CD14-positive monocyte (primary cell): ENCODE data around the gene CACNA1G. TPM values are rescaled to one million over a fixed set of nuclear protein-coding genes. Genes with fewer than 3 reads are reported as not detected.

Experiments
- DNase-seq, 3 donors: peaks; one replicate each; pipeline ENCODE4 v3.0.0-alpha.2; 2011 to 2022
- H2AFZ ChIP-seq: 2 replicates; pipeline ENCODE4 v1.6.0; 2012; ENCODE audit warnings: mild to moderate bottlenecking, low read depth, low read length, inconsistent platforms; ENCODE audit not compliant: insufficient read depth, poor library complexity, severe bottlenecking
- H3K27ac ChIP-seq, 2 donors: 1 replicate in 1 of 2; 2 replicates in 1 of 2; pipeline ENCODE4 v1.5.1; 2012 to 2013; ENCODE audit warnings: low read length in 2 of 2, control low read depth in 1 of 2, inconsistent platforms in 1 of 2, low read depth in 1 of 2, mild to moderate bottlenecking in 1 of 2
- H3K27me3 ChIP-seq, 2 donors: one replicate each; pipeline versions ENCODE4 v1.6.0 to v1.6.1; 2011 to 2013; ENCODE audit warnings: low read length in 2 of 2; ENCODE audit not compliant: control insufficient read depth in 2 of 2, insufficient read depth in 2 of 2
- H3K36me3 ChIP-seq, 2 donors: replicated peaks in 1 of 2; 1 replicate in 1 of 2; 2 replicates in 1 of 2; pipeline versions ENCODE4 v1.5.1 to v1.6.1; 2012 to 2013; ENCODE audit warnings: low read length in 2 of 2, control low read depth in 1 of 2, inconsistent platforms in 1 of 2, mild to moderate bottlenecking in 1 of 2; ENCODE audit not compliant: insufficient read depth in 2 of 2, control insufficient read depth in 1 of 2
- H3K4me1 ChIP-seq, 2 donors: 1 replicate in 1 of 2; 2 replicates in 1 of 2; pipeline versions ENCODE4 v1.5.1 to v1.6.1; 2012 to 2013; ENCODE audit warnings: low read length in 2 of 2, control low read depth in 1 of 2, inconsistent platforms in 1 of 2, mild to moderate bottlenecking in 1 of 2, moderate library complexity in 1 of 2; ENCODE audit not compliant: insufficient read depth in 2 of 2, control insufficient read depth in 1 of 2
- H3K4me2 ChIP-seq: replicated peaks from 2 replicates; pipeline ENCODE3; 2012; ENCODE audit warnings: low read length, moderate library complexity, mild to moderate bottlenecking; ENCODE audit not compliant: poor library complexity, severe bottlenecking; ENCODE audit errors: extremely low read depth
- H3K4me3 ChIP-seq, 3 experiments: fragments of 200-600 bp in 1 of 3; sonication (generic) in 1 of 3; replicated peaks in 1 of 3; 1 replicate in 2 of 3; 2 replicates in 1 of 3; pipeline ENCODE4 v1.5.1; 2011 to 2013; ENCODE audit warnings: low read length in 3 of 3, mild to moderate bottlenecking in 3 of 3, control low read depth in 2 of 3, low read depth in 2 of 3, inconsistent platforms in 1 of 3, moderate library complexity in 1 of 3
- H3K79me2 ChIP-seq: 2 replicates; pipeline ENCODE4 v1.6.0; 2012; ENCODE audit warnings: mild to moderate bottlenecking, control low read depth, inconsistent platforms, low read length, moderate library complexity; ENCODE audit not compliant: insufficient read depth
- H3K9ac ChIP-seq: 2 replicates; pipeline ENCODE4 v1.6.0; 2017; ENCODE audit warnings: low read length, mild to moderate bottlenecking; ENCODE audit not compliant: insufficient read depth, poor library complexity, severe bottlenecking
- H3K9me3 ChIP-seq, 2 donors: replicated peaks in 1 of 2; 1 replicate in 1 of 2; 2 replicates in 1 of 2; pipeline versions ENCODE4 v1.5.1 to v1.6.1; 2012 to 2013; ENCODE audit warnings: low read length in 2 of 2, control low read depth in 1 of 2; ENCODE audit not compliant: control insufficient read depth in 1 of 2, insufficient read depth in 1 of 2
- H4K20me1 ChIP-seq: 2 replicates; pipeline ENCODE4 v1.6.0; 2012; ENCODE audit warnings: mild to moderate bottlenecking, low read length, control low read depth, moderate library complexity; ENCODE audit not compliant: insufficient read depth
- H3K27ac Mint-ChIP-seq, 7 donors: one replicate each; pipeline ENCODE4 v1.8.0; 2020; ENCODE audit warnings: mild to moderate bottlenecking in 7 of 7, mixed read lengths in 7 of 7, moderate library complexity in 6 of 7, inconsistent platforms in 2 of 7
- H3K27me3 Mint-ChIP-seq, 3 donors: one replicate each; pipeline ENCODE4 v1.8.0; 2021 to 2022; ENCODE audit warnings: low read depth in 3 of 3, mild to moderate bottlenecking in 3 of 3, mixed read lengths in 3 of 3, moderate library complexity in 3 of 3, inconsistent platforms in 1 of 3
- H3K36me3 Mint-ChIP-seq, 2 donors: one replicate each; pipeline ENCODE4 v1.8.0; 2020; ENCODE audit warnings: mixed read lengths in 2 of 2, inconsistent platforms in 1 of 2, mild to moderate bottlenecking in 1 of 2
- H3K4me1 Mint-ChIP-seq: one replicate; pipeline ENCODE4 v1.8.0; 2020; ENCODE audit warnings: mild to moderate bottlenecking, mixed read lengths
- H3K4me3 Mint-ChIP-seq, 2 donors: one replicate each; pipeline ENCODE4 v1.8.0; 2020; ENCODE audit warnings: mild to moderate bottlenecking in 2 of 2, mixed read lengths in 2 of 2, moderate library complexity in 1 of 2
- H3K9me3 Mint-ChIP-seq, 7 donors: one replicate each; pipeline ENCODE4 v1.8.0; 2020 to 2022; ENCODE audit warnings: mixed read lengths in 7 of 7, mild to moderate bottlenecking in 6 of 7, moderate library complexity in 6 of 7, inconsistent platforms in 2 of 7
- WGBS: methylation state at CpG from one replicate; pipeline ENCODE4 v1.1.5; 2013; ENCODE audit warnings: missing lambda C conversion rate; ENCODE audit not compliant: insufficient coverage; 5-methylcytosine and 5-hydroxymethylcytosine counted together
- intact Hi-C, 2 donors: fragments of 100-400 bp; cut with micrococcal nuclease; formaldehyde crosslinking; loops; one replicate each; pipeline versions ENCODE4 v1.15.0 to v1.15.1; 2023
- polyA plus RNA-seq, 3 donors: library from polyadenylated mRNA; depleted of rRNA in 1 of 3; unstranded in 2 of 3; stranded (reverse) in 1 of 3; fragments of 300-500 nt in 2 of 3; fragments of >200 nt in 1 of 3; fragmentation: Illumina TruSeq in 2 of 3; gene quantifications; 1 replicate in 2 of 3; 2 replicates in 1 of 3; pipeline ENCODE4 v1.2.3, GENCODE V29; 2012 to 2021
- TF ChIP-seq, protein P1 (sequence below): fragments of 200-600 bp; IDR thresholded peaks from one replicate; pipeline ENCODE4 v1.8.0; 2022; ENCODE audit warnings: antibody characterized with exemption, mild to moderate bottlenecking

The CACNA1G gene
- polyA plus RNA-seq, 3 donors = 0.03 TPM; not detected in 2

DNA sequence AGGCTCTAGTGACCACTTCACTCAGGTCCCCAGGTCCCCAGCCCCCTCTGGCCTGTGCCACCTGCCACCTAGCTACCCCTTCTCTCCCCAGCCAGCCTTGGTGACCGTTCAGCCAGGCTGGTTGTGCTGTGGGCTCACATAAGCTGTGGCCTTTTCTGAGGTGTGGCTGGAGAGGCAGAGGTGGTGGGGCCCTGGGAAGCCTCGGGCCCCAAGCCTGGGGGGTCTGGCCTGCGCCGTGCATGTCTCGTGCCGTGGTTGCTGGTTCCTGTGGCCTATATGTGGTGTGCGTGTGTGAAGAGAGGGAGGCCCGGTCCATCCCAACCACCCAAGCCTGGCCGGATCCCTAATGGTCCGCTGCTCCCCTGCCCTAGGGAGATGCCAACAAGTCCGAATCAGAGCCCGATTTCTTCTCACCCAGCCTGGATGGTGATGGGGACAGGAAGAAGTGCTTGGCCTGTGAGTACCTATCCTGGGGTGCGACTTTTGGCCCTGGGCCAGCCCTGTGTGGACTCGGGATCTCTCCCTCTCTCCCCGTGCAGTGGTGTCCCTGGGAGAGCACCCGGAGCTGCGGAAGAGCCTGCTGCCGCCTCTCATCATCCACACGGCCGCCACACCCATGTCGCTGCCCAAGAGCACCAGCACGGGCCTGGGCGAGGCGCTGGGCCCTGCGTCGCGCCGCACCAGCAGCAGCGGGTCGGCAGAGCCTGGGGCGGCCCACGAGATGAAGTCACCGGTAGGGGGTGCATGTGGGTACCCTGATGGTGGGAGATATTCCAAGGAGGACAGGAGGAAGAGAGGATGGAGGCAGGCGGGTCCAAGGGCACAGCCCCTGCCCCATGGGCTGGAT, 35.9 kb downstream of the CACNA1G start:
- Histone ChIP-seq H3K4me1 (peaks cover 11 to 14% of the 10 kb centered on the region in 2 donors), H3K27me3 (no peaks in the 10 kb centered on the region), H3K36me3 (no peaks in the 10 kb centered on the region), H3K9me3 (no peaks in the 10 kb centered on the region), H2AFZ (no peak overlapping the region), H3K4me2 (no peak overlapping the region), H3K79me2 (no peaks in the 10 kb centered on the region), H3K27ac (no peak overlapping the region), H3K4me3 (no peak overlapping the region), H4K20me1 (no peaks in the 10 kb centered on the region), H3K9ac (no peak overlapping the region)
- 84% methylated on average over 25 of the region's 34 CpGs for WGBS
- DNase-seq = no peak
- Mint-ChIP-seq H3K4me3 (no peak overlapping the region), H3K27me3 (peaks cover 6 to 12% (median 9%) of the 10 kb centered on the region in 3 donors), H3K4me1 (peaks cover 11% of the 10 kb centered on the region), H3K27ac (peak overlapping the region in 1 of 7 donors; percentile 37), H3K9me3 (no peaks in the 10 kb centered on the region), H3K36me3 (no peaks in the 10 kb centered on the region)
- intact Hi-C loops = no loop called here
- TF ChIP-seq, protein P1, sequence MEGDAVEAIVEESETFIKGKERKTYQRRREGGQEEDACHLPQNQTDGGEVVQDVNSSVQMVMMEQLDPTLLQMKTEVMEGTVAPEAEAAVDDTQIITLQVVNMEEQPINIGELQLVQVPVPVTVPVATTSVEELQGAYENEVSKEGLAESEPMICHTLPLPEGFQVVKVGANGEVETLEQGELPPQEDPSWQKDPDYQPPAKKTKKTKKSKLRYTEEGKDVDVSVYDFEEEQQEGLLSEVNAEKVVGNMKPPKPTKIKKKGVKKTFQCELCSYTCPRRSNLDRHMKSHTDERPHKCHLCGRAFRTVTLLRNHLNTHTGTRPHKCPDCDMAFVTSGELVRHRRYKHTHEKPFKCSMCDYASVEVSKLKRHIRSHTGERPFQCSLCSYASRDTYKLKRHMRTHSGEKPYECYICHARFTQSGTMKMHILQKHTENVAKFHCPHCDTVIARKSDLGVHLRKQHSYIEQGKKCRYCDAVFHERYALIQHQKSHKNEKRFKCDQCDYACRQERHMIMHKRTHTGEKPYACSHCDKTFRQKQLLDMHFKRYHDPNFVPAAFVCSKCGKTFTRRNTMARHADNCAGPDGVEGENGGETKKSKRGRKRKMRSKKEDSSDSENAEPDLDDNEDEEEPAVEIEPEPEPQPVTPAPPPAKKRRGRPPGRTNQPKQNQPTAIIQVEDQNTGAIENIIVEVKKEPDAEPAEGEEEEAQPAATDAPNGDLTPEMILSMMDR = peak; percentile 33

DNA sequence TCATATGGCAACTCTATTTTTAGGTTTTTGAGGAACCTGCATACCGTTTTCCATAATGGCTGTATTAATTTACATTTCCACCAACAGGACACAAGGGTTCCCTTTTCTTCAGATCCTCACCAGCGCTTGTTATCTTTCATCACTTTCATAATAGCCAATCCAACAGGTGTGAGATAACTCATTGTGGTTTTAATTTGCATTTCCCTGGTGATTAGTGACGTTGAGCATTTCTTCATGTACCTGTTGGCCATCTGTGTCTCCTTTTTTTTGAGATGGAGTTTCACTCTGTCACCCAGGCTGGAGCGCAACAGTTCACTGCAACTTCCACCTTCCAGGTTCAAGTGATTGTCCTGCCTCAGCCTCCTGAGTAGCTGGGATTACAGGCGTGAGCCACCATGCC, 38.0 kb downstream of the CACNA1G start:
- no peaks in the 10 kb centered on the region for H3K36me3 Mint-ChIP-seq
- Histone ChIP-seq H3K4me3 (no peak overlapping the region), H3K79me2 (no peaks in the 10 kb centered on the region), H3K9ac (no peak overlapping the region), H2AFZ (no peak overlapping the region), H3K4me2 (no peak overlapping the region), H3K27me3 (no peaks in the 10 kb centered on the region), H3K36me3 (no peaks in the 10 kb centered on the region), H3K4me1 (peaks cover 11 to 14% of the 10 kb centered on the region in 2 donors), H4K20me1 (no peaks in the 10 kb centered on the region), H3K9me3 (no peaks in the 10 kb centered on the region), H3K27ac (no peak overlapping the region)
- TF ChIP-seq, protein P1 = no peak
- no peak for DNase-seq
- intact Hi-C loops = no loop called here
- no peak overlapping the region for H3K4me3 Mint-ChIP-seq
- peaks cover 10 to 21% (median 16%) of the 10 kb centered on the region in 3 donors for H3K27me3 Mint-ChIP-seq
- H3K9me3 Mint-ChIP-seq = no peaks in the 10 kb centered on the region
- peaks cover 11% of the 10 kb centered on the region for H3K4me1 Mint-ChIP-seq
- 88% methylated on average over 1 of the region's 5 CpGs for WGBS
- no peak overlapping the region for H3K27ac Mint-ChIP-seq
